Body of pancreas (tissue), 4 donors: ENCODE data around the gene C19orf47. TPM values are rescaled to one million over a fixed set of nuclear protein-coding genes. Genes with fewer than 3 reads are reported as not detected.
"Not testable (repeated sequence)": the region's sequence is repeated elsewhere in the genome, so short reads cannot be mapped to it uniquely, and the experiment has no call there.

Experiments used
- ATAC-seq: fragments of 150-250 bp; one replicate; pipeline ENCODE4 v1.9.1; 2016
- DNase-seq, 4 donors: peaks; one replicate each; pipeline ENCODE4 v3.0.0-alpha.2; 2019
- H3K27ac ChIP-seq, 4 donors: fragments of 200-600 bp; sonication (generic); 1 replicate in 3 of 4; 2 replicates in 1 of 4; pipeline versions ENCODE4 v1.5.1 to v1.6.1; 2016 to 2019; ENCODE audit warnings: mild to moderate bottlenecking in 1 of 4, mixed read lengths in 1 of 4, moderate library complexity in 1 of 4
- H3K27me3 ChIP-seq, 2 donors: fragments of 200-600 bp; sonication (generic); one replicate each; pipeline ENCODE4 v1.6.0; 2016; ENCODE audit warnings: mild to moderate bottlenecking in 1 of 2
- H3K36me3 ChIP-seq, 2 donors: fragments of 200-600 bp; sonication (generic); replicated peaks in 1 of 2; 2 replicates each; pipeline ENCODE4 v1.5.1; 2016; ENCODE audit warnings: low read depth in 2 of 2; ENCODE audit not compliant: insufficient read depth in 1 of 2
- H3K4me1 ChIP-seq: fragments of 200-600 bp; sonication (generic); one replicate; pipeline ENCODE4 v1.6.0; 2016
- H3K4me3 ChIP-seq, 2 donors: fragments of 200-600 bp; sonication (generic); 1 replicate in 1 of 2; 2 replicates in 1 of 2; pipeline ENCODE4 v1.5.1; 2016 to 2019
- H3K9me3 ChIP-seq, 3 donors: fragments of 200-600 bp; sonication (generic); 1 replicate in 2 of 3; 2 replicates in 1 of 3; pipeline ENCODE4 v1.5.1; 2016
- POLR2A ChIP-seq, 3 donors: fragments of 450-650 bp; IDR thresholded peaks; one replicate each; pipeline ENCODE4 v1.6.1; 2016; ENCODE audit warnings: antibody characterized with exemption in 3 of 3, mild to moderate bottlenecking in 2 of 3
- WGBS, 2 donors: methylation state at CpG; one replicate each; pipeline ENCODE4 v1.1.5; 2017; 5-methylcytosine and 5-hydroxymethylcytosine counted together
- intact Hi-C: fragments of 100-400 bp; cut with DNase I; formaldehyde crosslinking; loops from one replicate; pipeline ENCODE4 v1.15.1; 2023
- total RNA-seq, 2 donors: library from RNA; depleted of rRNA; stranded (reverse); fragments of >200 nt; gene quantifications; one replicate each; pipeline ENCODE4 v1.1.0, GENCODE V29; 2016
- TF ChIP-seq, protein P1 (sequence below), 7 experiments: fragments of 450-650 bp in 4 of 7; fragments of 200-600 bp in 3 of 7; sonication (generic) in 3 of 7; IDR thresholded peaks; one replicate each; pipeline ENCODE4 v1.5.1; 2016 to 2019; ENCODE audit warnings: antibody characterized with exemption in 7 of 7

C19orf47 gene
- total RNA-seq, 2 donors from 2014 or later, result 3.9 to 19.8 TPM

DNA sequence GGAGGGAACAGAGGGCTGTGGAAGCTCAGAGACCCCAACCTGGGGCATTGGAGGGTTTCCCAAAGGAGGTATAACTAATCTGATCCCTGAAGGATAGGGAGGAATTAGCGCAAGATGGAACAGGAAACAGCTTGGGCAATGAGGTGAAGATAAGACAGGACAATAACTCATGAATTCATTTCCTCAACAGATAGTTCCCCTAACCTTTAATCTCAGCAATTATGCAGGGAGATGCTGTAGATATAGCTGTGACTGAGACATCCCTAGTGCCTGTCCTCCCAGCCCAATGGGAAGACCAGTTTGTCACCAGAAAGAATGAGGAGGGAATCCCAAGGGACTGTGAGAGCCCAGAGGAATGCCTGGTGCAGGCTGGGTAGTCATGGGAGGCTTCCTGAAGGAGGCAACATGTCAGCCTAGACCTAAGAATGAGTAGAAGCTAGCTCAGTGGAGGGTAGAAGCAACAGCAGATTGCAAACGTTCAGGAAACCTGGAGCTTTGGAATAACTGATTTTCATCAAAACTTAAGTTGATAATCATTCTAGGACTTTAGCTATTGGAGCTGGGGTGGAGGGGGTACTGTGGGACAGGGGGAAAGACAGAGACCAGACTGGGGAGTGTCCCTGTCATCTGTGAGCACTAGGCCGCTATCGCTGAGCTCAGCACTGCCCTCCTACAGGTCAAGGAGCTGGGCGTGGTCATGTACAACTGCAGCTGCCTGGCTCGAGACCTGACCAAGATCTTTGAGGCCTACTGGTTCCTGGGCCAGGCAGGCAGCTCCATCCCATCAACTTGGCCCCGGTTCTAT lies 23.0 kb upstream of the C19orf47 start:
- TF ChIP-seq, protein P1, sequence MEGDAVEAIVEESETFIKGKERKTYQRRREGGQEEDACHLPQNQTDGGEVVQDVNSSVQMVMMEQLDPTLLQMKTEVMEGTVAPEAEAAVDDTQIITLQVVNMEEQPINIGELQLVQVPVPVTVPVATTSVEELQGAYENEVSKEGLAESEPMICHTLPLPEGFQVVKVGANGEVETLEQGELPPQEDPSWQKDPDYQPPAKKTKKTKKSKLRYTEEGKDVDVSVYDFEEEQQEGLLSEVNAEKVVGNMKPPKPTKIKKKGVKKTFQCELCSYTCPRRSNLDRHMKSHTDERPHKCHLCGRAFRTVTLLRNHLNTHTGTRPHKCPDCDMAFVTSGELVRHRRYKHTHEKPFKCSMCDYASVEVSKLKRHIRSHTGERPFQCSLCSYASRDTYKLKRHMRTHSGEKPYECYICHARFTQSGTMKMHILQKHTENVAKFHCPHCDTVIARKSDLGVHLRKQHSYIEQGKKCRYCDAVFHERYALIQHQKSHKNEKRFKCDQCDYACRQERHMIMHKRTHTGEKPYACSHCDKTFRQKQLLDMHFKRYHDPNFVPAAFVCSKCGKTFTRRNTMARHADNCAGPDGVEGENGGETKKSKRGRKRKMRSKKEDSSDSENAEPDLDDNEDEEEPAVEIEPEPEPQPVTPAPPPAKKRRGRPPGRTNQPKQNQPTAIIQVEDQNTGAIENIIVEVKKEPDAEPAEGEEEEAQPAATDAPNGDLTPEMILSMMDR (IDR thresholded peaks at IDR 0.05), result no peak
- no peak for TF ChIP-seq POLR2A (IDR thresholded peaks at IDR 0.05)
- WGBS, 2 donors, result 79 to 83% methylated on average over 5 to 7 of the region's 7 CpGs
- Histone ChIP-seq H3K27ac (no peak overlapping the region), H3K4me3 (no peak overlapping the region), H3K9me3 (no peaks in the 10 kb centered on the region), H3K4me1 (no peaks in the 10 kb centered on the region), H3K27me3 (no peaks in the 10 kb centered on the region), H3K36me3 (peaks cover 0 to 19% of the 10 kb centered on the region in 2 donors)
- ATAC-seq (no peak), DNase-seq (no peak)
- intact Hi-C loops, result no loop called here

DNA sequence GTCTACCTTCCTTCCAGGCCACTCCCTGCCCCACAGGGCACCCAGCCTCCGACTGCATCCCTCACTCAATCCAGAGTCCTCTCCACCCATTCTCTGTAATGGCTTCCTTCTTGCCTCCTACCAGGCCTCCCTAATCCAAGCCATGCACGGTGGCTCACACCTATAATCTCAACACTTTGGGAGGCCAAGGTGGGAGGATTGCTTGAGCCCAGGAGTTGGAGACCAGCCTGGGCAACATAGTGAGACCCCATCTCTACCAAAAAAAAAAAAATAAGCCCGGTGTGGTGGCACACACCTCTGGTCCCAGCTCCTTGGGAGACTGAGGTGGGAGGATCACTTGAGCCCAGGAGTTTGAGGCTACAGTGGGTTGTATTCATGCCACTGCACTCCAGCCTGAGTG lies 22.1 kb upstream of the C19orf47 start:
- 93 to 94% methylated on average over 3 of the region's 3 CpGs for WGBS, 2 donors
- ATAC-seq, intact Hi-C loops, H3K27ac ChIP-seq, DNase-seq, H3K4me3 ChIP-seq, H3K27me3 ChIP-seq, H3K9me3 ChIP-seq, H3K4me1 ChIP-seq: not testable (repeated sequence)
- H3K36me3 ChIP-seq, result peaks cover 0 to 19% of the 10 kb centered on the region in 2 donors

DNA sequence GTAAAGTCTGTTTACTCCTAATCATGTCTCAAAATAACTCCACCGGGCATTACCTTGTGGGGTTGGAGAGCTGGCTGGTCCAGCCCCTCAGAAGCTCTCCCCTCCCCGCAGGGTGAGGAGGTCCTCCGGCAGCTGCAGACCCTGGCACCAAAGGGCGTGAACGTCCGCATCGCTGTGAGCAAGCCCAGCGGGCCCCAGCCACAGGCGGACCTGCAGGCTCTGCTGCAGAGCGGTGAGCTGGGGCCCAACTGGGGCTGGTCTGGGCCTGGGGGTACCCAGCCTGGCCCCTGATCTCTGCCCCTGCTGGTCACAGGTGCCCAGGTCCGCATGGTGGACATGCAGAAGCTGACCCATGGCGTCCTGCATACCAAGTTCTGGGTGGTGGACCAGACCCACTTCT lies 21.6 kb upstream of the C19orf47 start:
- H3K4me1 ChIP-seq, result no peaks in the 10 kb centered on the region
- no peak for ATAC-seq
- DNase-seq, result no peak
- WGBS, 2 donors, result 86 to 91% methylated on average over 6 to 12 of the region's 12 CpGs
- peaks cover 0 to 19% of the 10 kb centered on the region in 2 donors for H3K36me3 ChIP-seq
- no peak for TF ChIP-seq POLR2A (IDR thresholded peaks at IDR 0.05)
- TF ChIP-seq, protein P1 (IDR thresholded peaks at IDR 0.05), result no peak
- no peaks in the 10 kb centered on the region for H3K27me3 ChIP-seq
- H3K4me3 ChIP-seq, result no peak overlapping the region
- no peaks in the 10 kb centered on the region for H3K9me3 ChIP-seq
- intact Hi-C loops, result no loop called here
- no peak overlapping the region for H3K27ac ChIP-seq

DNA sequence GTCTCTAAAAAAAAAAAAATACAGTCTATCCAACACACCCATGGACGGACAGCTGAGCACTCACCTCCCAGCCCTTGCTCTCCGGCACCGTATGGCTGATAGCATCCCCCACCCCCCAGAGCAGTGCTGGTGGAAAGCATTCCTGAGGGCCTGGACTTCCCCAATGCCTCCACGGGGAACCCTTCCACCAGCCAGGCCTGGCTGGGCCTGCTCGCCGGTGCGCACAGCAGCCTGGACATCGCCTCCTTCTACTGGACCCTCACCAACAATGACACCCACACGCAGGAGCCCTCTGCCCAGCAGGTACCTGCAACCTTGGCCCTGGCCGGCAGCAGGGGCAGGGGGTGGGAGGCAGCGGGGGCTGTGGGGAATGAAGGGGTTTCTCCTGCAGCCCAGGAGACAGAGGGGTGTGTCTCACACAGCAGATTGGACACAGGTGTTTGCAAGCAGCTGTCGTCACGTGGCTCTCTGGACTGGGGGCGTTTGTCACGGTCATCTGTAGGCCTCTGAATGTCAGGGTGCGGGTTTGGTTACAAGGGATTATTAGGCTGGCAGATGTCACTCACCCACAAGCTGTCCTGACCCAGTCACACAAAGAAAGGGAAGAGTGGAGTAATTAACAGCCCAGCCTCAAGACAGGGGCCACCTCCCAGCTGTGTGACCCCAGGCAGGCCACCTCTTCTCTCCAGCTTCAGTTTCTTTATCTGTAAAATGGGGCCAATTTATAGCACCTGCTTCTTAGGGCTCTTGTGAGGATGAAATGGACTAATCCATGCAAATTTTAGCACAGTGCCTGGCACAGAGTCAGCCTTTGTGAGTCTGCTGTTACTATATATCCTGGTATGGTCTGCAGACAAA lies 19.6 kb upstream of the C19orf47 start:
- Histone ChIP-seq H3K4me3 (no peak overlapping the region), H3K9me3 (no peaks in the 10 kb centered on the region), H3K27ac (no peak overlapping the region), H3K4me1 (no peaks in the 10 kb centered on the region), H3K27me3 (no peaks in the 10 kb centered on the region), H3K36me3 (peaks cover 0 to 10% of the 10 kb centered on the region in 2 donors)
- WGBS, 2 donors, result 79 to 92% methylated on average over 8 to 13 of the region's 16 CpGs
- DNase-seq (no peak), ATAC-seq (no peak)
- intact Hi-C loops, result no loop called here
- TF ChIP-seq POLR2A (IDR thresholded peaks at IDR 0.05), result no peak
- TF ChIP-seq, protein P1 (IDR thresholded peaks at IDR 0.05), result no peak
